Esophagus muscularis mucosa (tissue), 4 donors: Measurements from ENCODE around the gene NUPR1. TPM values are rescaled to one million over a fixed set of nuclear protein-coding genes. Genes with fewer than 3 reads are reported as not detected.

Experiments
- DNase-seq: peaks from one replicate; pipeline ENCODE4 v3.0.0-alpha.2; 2017; ENCODE audit errors: extremely low spot score
- H3K27ac ChIP-seq, 4 donors: fragments of 200-600 bp; sonication (generic); replicated peaks in 1 of 4; 1 replicate in 3 of 4; 2 replicates in 1 of 4; pipeline ENCODE4 v1.5.1; 2016 to 2019; ENCODE audit warnings: mild to moderate bottlenecking in 1 of 4
- H3K27me3 ChIP-seq, 4 donors: fragments of 200-600 bp; sonication (generic); one replicate each; pipeline versions ENCODE4 v1.5.1 to v1.6.0; 2016 to 2019
- H3K36me3 ChIP-seq, 4 donors: fragments of 200-600 bp; sonication (generic); one replicate each; pipeline ENCODE4 v1.5.1; 2016 to 2019
- H3K4me1 ChIP-seq, 4 donors: fragments of 200-600 bp; sonication (generic); one replicate each; pipeline ENCODE4 v1.5.1; 2016 to 2019
- H3K4me3 ChIP-seq, 4 donors: fragments of 200-600 bp; sonication (generic); 1 replicate in 2 of 4; 2 replicates in 2 of 4; pipeline ENCODE4 v1.5.1; 2016 to 2019; ENCODE audit warnings: mild to moderate bottlenecking in 4 of 4, moderate library complexity in 1 of 4
- H3K9me3 ChIP-seq, 4 donors: fragments of 200-600 bp; sonication (generic); 1 replicate in 3 of 4; 2 replicates in 1 of 4; pipeline ENCODE4 v1.5.1; 2016 to 2019
- CTCF ChIP-seq, 3 experiments: fragments of 200-600 bp in 2 of 3; fragments of 450-650 bp in 1 of 3; sonication (generic) in 2 of 3; IDR thresholded peaks; one replicate each; pipeline ENCODE4 v1.5.1; 2017 to 2019; ENCODE audit warnings: antibody characterized with exemption in 3 of 3, mild to moderate bottlenecking in 2 of 3, moderate library complexity in 1 of 3
- EP300 ChIP-seq: sonication (generic); formaldehyde crosslinking; IDR thresholded peaks from one replicate; pipeline ENCODE4 v1.6.1; 2017; ENCODE audit warnings: antibody characterized with exemption
- POLR2A ChIP-seq: fragments of 450-650 bp; IDR thresholded peaks from one replicate; pipeline ENCODE4 v1.6.1; 2017; ENCODE audit warnings: antibody characterized with exemption, moderate library complexity, mild to moderate bottlenecking, low read depth
- POLR2AphosphoS5 ChIP-seq, 2 donors: sonication (generic); formaldehyde crosslinking; IDR thresholded peaks; one replicate each; pipeline ENCODE4 v1.6.1; 2017; ENCODE audit warnings: antibody characterized with exemption in 2 of 2
- WGBS: methylation state at CpG from one replicate; pipeline ENCODE4 v1.1.5; 2018; 5-methylcytosine and 5-hydroxymethylcytosine counted together
- intact Hi-C: fragments of 100-400 bp; cut with DNase I; formaldehyde crosslinking; loops from one replicate; pipeline ENCODE4 v1.15.1; 2023
- total RNA-seq, 4 donors: library from RNA; depleted of rRNA; stranded (reverse); fragments of >200 nt; gene quantifications; one replicate each; pipeline versions ENCODE4 v1.1.0 to v1.2.1, GENCODE V29; 2016

The NUPR1 gene
- total RNA-seq, 4 donors from 2014 or later: 30.3 to 66.1 (median 51.3) TPM

DNA sequence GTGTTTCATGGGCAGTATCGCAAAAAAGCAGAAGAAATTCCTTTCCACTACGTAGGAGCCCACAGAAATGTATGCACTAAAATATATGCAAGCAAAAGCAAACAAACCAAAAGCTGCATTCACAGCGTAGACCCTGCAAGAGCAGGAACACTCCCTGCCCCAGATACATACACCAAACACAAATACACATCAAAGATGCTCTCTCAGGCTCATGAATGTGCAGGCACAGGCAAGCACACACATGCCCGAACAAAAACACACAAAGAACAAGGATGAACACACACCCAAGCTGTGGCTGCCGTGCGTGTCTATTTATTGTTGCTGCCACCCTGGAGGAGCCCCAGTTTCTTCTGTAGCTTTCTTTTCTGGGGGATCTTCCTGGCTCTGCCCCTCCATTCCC, 1.7 kb downstream of the NUPR1 start:
- H3K27me3 ChIP-seq: no peaks in the 10 kb centered on the region
- DNase-seq: no peak
- H3K36me3 ChIP-seq: peaks cover 0 to 28% (median 15%) of the 10 kb centered on the region in 4 donors
- H3K4me3 ChIP-seq: peak overlapping the region; percentile 58 to 67 (median 62)
- intact Hi-C loops: no loop called here
- TF ChIP-seq CTCF (IDR thresholded peaks at IDR 0.05): no peak
- TF ChIP-seq POLR2AphosphoS5 (IDR thresholded peaks at IDR 0.05): no peak
- no peak for TF ChIP-seq EP300
- TF ChIP-seq POLR2A: no peak
- H3K27ac ChIP-seq: peak overlapping the region; percentile 92 to 95 (median 94)
- H3K9me3 ChIP-seq: peaks cover 0 to 4% (median 0%) of the 10 kb centered on the region in 4 donors
- peaks cover 27 to 73% (median 54%) of the 10 kb centered on the region in 4 donors for H3K4me1 ChIP-seq
- WGBS: 85% methylated on average over 3 of the region's 6 CpGs

DNA sequence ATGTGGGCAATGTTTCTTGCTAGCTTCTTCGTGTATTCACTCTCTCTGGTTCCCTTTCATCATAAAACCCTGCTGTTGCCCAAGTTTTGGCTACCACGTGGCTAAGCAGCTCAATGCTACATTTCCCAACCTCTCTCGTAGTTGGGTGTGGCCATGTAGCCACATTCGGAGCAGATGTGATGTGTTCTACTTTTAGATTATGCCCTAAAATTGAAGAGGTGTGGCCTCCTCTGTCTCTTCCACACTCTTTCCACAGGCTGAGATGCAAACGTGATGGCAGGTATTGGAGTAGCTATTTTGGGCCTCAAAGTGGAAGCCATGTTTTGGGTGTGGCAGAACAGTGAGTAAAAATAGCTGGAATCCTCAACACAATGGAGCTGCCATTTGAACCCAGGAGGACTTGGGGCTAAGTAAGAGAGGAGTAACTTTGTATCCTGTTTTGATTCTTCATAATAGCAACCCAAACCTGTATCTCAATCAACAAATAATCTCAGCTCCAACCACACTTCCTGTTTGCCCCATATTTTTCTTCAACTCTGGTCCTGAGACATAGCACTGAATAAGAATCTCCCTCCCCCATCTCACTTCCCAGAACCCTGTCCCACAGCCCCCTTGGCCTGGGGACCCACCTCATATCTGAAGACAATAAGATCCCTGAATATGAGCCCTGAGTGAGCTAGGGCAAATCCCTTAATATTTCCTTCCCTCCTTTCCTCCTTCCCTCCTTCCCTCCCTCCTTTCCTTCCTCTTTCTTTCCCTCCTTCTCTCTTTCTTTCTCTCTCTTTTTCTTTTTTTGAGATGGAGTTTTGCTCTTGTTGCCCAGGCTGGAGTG, 4.0 kb downstream of the NUPR1 start:
- intact Hi-C loops: no loop called here
- peaks cover 26 to 80% (median 55%) of the 10 kb centered on the region in 4 donors for H3K4me1 ChIP-seq
- peak; percentile 95 for DNase-seq
- no peak overlapping the region for H3K4me3 ChIP-seq
- H3K36me3 ChIP-seq: peaks cover 0 to 28% (median 15%) of the 10 kb centered on the region in 4 donors
- no peaks in the 10 kb centered on the region for H3K27me3 ChIP-seq
- peaks cover 0 to 4% (median 0%) of the 10 kb centered on the region in 4 donors for H3K9me3 ChIP-seq
- TF ChIP-seq POLR2AphosphoS5 (IDR thresholded peaks at IDR 0.05) (peak; percentile 68 to 76), CTCF (IDR thresholded peaks at IDR 0.05) (no peak)
- H3K27ac ChIP-seq: peak overlapping the region; percentile 63 to 95 (median 92)
- 75% methylated on average over 5 of the region's 5 CpGs for WGBS

GRCh38 chr16:28532940-28533647, 5.7 kb downstream of the NUPR1 start:
- TF ChIP-seq EP300: no peak
- no peak for TF ChIP-seq POLR2A
- TF ChIP-seq POLR2AphosphoS5 (IDR thresholded peaks at IDR 0.05): no peak
- TF ChIP-seq CTCF (IDR thresholded peaks at IDR 0.05): no peak
- intact Hi-C loops: no loop called here
- H3K4me1 ChIP-seq: peaks cover 20 to 68% (median 46%) of the 10 kb centered on the region in 4 donors

GRCh38 chr16:28531777-28532744, 6.7 kb downstream of the NUPR1 start:
- intact Hi-C loops: no loop called here
- H3K27ac ChIP-seq: peak overlapping the region; percentile 59 to 95 (median 92)
- 57% methylated on average over 9 of the region's 9 CpGs for WGBS
- H3K36me3 ChIP-seq: peaks cover 0 to 24% (median 15%) of the 10 kb centered on the region in 4 donors
- TF ChIP-seq POLR2AphosphoS5 (IDR thresholded peaks at IDR 0.05) (peak; percentile 71 to 79), EP300 (no peak), POLR2A (no peak), CTCF (IDR thresholded peaks at IDR 0.05) (no peak)
- peaks cover 16 to 58% (median 36%) of the 10 kb centered on the region in 4 donors for H3K4me1 ChIP-seq
- H3K4me3 ChIP-seq: no peak overlapping the region
- H3K9me3 ChIP-seq: peaks cover 0 to 4% (median 0%) of the 10 kb centered on the region in 4 donors
- no peaks in the 10 kb centered on the region for H3K27me3 ChIP-seq
- DNase-seq: no peak

More at GRCh38 chr16:28532940-28533647, 5.7 kb downstream of the NUPR1 start:
- Histone ChIP-seq H3K27ac (peak overlapping the region; percentile 59 to 95 (median 92)), H3K27me3 (no peaks in the 10 kb centered on the region), H3K9me3 (peaks cover 0 to 4% (median 0%) of the 10 kb centered on the region in 4 donors), H3K36me3 (peaks cover 0 to 28% (median 15%) of the 10 kb centered on the region in 4 donors), H3K4me3 (no peak overlapping the region)
- 86% methylated on average over 4 of the region's 5 CpGs for WGBS
- no peak for DNase-seq
